ENCODE measurements around the gene PRKAA1.
"Not testable (repeated sequence)": the region's sequence is repeated elsewhere in the genome, so short reads cannot be mapped to it uniquely, and the experiment has no call there.

PRKAA1 gene

DNA sequence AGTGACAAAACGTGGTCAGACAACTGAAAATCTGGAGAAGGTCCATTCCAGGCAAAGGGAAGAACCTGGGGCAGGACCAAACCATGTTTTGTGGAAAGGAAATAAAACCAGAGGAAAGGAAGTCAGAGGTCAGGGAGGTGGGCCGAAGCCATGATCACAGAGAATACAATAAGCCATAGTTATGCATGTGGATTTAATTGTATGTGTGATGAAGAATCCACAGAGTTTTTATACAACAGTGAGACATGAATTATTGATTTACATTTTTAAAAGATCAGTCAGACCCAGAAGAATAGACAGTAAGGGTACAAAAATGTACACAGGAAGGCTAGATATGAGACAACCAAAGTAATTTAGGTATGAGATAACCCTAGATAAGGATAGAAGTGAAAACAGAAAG, 63.2 kb downstream of the PRKAA1 start:
- no peak for DNase-seq (ENCODE audit: low read depth, low spot score)

- no peak for DNase-seq (ENCODE audit: low read depth, low spot score)
These were observed 64.2 kb downstream of the PRKAA1 start for GRCh38 chr5:40733879-40734563.

- DNase-seq (ENCODE audit: low read depth, low spot score): no peak
These were observed 64.7 kb downstream of the PRKAA1 start for GRCh38 chr5:40733434-40733833.

DNA sequence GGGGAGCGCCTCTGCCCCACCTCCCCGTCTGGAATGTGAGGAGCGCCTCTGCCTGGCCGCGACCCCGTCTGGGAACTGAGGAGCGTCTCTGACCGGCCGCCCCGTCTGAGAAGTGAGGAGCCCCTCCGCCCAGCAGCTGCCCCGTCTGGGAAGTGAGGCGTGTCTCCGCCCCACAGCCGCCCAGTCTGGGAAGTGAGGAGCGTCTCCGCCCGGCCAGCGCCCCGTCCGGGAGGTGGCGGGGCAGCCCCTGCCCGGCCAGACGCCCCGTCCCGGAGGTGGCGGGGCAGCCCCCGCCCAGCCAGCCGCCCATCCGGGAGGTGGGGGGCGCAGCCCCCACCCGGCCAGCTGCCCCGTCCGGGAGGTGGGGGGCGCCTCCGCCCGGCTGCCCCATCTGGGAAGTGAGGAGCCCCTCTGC, 75.7 kb downstream of the PRKAA1 start:
- not testable (repeated sequence) for DNase-seq (ENCODE audit: low read depth, low spot score)

DNA sequence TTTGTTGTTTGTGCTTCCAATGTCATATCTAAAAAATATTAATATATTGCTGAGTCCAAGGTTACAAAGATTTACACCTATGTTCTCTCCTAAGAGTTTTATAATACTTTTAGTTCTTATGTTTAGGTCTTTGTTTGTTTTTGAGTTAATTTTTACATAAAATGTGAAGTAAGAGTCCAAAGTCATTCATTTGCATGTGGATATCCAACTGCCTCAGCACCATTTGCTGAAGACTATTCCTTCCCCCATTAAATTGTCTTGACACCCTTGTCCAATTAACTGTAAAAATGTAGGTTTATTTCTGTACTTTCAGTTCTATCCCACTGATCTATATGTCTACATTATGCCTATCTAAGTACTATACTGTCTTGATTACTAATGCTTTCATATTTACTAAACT, 78.1 kb downstream of the PRKAA1 start:
- no peak for DNase-seq (ENCODE audit: low read depth, low spot score)

GRCh38 chr5:40717281-40717680, 80.9 kb downstream of the PRKAA1 start:
- no peak for DNase-seq (ENCODE audit: low read depth, low spot score)

DNA sequence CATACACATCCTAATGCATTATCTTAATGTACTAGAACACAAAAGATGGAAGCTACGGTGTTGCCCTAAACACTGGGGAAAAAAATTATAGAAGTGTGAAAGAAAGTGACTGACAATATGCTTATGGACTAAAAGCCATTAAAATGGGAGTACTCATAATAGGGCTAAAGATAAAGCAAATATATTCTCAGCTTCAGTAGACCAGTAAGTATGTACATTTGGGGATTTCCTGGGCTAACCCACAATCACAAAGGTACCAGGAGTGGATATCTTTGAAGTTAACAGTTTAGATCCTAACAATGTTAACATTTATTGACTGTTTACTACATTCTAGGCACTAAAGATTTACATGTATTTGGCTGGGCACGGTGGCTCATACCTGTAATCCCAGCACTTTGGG, 81.6 kb downstream of the PRKAA1 start:
- no peak for DNase-seq (ENCODE audit: low read depth, low spot score)

DNA sequence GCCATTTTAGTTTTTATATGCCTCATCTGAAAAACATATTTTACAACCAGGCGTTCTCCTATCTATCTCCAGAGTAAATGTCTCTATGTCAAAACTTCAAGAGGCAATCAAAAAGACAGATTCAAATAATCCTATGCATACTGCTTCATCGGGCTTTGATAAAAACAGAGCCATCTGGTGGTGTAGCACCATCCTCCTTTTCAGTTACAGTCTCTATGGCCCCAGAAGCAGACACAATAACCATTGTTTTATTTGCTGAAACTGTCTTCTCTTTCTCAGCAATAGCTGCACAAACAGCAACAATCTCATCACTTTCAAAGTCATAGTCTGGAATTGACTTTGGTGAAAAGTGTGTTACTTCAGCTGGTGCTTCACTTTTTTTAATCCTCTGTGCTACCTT, 82.2 kb downstream of the PRKAA1 start:
- DNase-seq (ENCODE audit: low read depth, low spot score): no peak

- DNase-seq (ENCODE audit: low read depth, low spot score): no peak
These were observed 84.2 kb downstream of the PRKAA1 start for GRCh38 chr5:40714001-40714400.

DNA sequence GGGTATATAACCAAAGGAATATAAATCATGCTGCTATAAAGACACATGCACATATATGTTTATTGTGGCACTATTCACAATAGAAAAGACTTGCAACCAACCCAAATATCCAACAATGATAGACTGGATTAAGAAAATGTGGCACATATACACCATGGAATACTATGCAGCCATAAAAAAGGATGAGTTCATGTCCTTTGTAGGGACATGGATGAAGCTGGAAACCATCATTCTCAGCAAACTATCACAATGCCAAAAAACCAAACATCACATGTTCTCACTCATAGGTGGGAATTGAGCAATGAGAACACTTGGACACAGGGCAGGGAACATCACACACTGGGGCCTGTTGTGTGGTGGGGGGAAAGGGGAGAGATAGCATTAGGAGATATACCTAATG, 87.6 kb downstream of the PRKAA1 start:
- DNase-seq (ENCODE audit: low read depth, low spot score): not testable (repeated sequence)

Data from iPS DF 19.7 (cell line).